NT2/D1 (cell line): ENCODE measurements around the gene C1QTNF5.

ENCODE experiments used
- YY1 ChIP-seq: IDR thresholded peaks from 2 replicates; pipeline ENCODE4 v1.6.1; 2011; ENCODE audit not compliant: insufficient read length, insufficient read depth
- ZNF274 ChIP-seq: IDR thresholded peaks from 2 replicates; pipeline ENCODE4 v1.6.1; 2011; ENCODE audit warnings: mild to moderate bottlenecking, low read depth, low read length

GRCh38 chr11:119355091-119355843 lies 14.6 kb upstream of the C1QTNF5 start:
- TF ChIP-seq ZNF274: no peak
- TF ChIP-seq YY1: no peak
